Gastroesophageal sphincter (tissue), 4 donors: ENCODE measurements around the gene UPK1B. TPM values are rescaled to one million over a fixed set of nuclear protein-coding genes. Genes with fewer than 3 reads are reported as not detected.

Experiments used
- ATAC-seq: fragments of 150-250 bp; one replicate; pipeline ENCODE4 v1.9.1; 2016; ENCODE audit warnings: mild to moderate bottlenecking, moderate library complexity
- H3K27ac ChIP-seq, 4 donors: fragments of 200-600 bp; sonication (generic) in 3 of 4; 1 replicate in 3 of 4; 2 replicates in 1 of 4; pipeline ENCODE4 v1.5.1; 2016 to 2019
- H3K27me3 ChIP-seq: fragments of 200-600 bp; sonication (generic); one replicate; pipeline ENCODE4 v1.5.1; 2019
- H3K36me3 ChIP-seq, 2 donors: fragments of 200-600 bp; sonication (generic); one replicate each; pipeline ENCODE4 v1.5.1; 2019; ENCODE audit warnings: control low read depth in 1 of 2
- H3K4me1 ChIP-seq, 3 donors: fragments of 200-600 bp; sonication (generic); 1 replicate in 2 of 3; 2 replicates in 1 of 3; pipeline ENCODE4 v1.5.1; 2016 to 2019; ENCODE audit warnings: control low read depth in 2 of 3
- H3K4me3 ChIP-seq, 2 donors: fragments of 200-600 bp; sonication (generic); one replicate each; pipeline ENCODE4 v1.5.1; 2019; ENCODE audit warnings: mild to moderate bottlenecking in 1 of 2, moderate library complexity in 1 of 2
- H3K9me3 ChIP-seq, 3 donors: fragments of 200-600 bp; sonication (generic); one replicate each; pipeline ENCODE4 v1.5.1; 2017 to 2019; ENCODE audit warnings: control low read depth in 2 of 3
- EP300 ChIP-seq: sonication (generic); formaldehyde crosslinking; IDR thresholded peaks from one replicate; pipeline ENCODE4 v1.6.1; 2017; ENCODE audit warnings: antibody characterized with exemption, mild to moderate bottlenecking
- POLR2A ChIP-seq, 2 donors: fragments of 450-650 bp; IDR thresholded peaks; one replicate each; pipeline ENCODE4 v1.6.1; 2017; ENCODE audit warnings: antibody characterized with exemption in 2 of 2, mild to moderate bottlenecking in 2 of 2, moderate library complexity in 1 of 2
- POLR2AphosphoS5 ChIP-seq: sonication (generic); formaldehyde crosslinking; IDR thresholded peaks from one replicate; pipeline ENCODE4 v1.6.1; 2017; ENCODE audit warnings: antibody characterized with exemption
- WGBS, 2 donors: methylation state at CpG; one replicate each; pipeline ENCODE4 v1.1.5; 2018; ENCODE audit warnings: low coverage in 1 of 2; 5-methylcytosine and 5-hydroxymethylcytosine counted together
- total RNA-seq, 4 donors: library from RNA; depleted of rRNA; stranded (reverse); fragments of >200 nt; gene quantifications; one replicate each; pipeline ENCODE4 v1.1.0, GENCODE V29; 2016
- TF ChIP-seq, protein P1 (sequence below), 4 experiments: fragments of 200-600 bp in 2 of 4; fragments of 450-650 bp in 2 of 4; sonication (generic) in 1 of 4; IDR thresholded peaks; one replicate each; pipeline ENCODE4 v1.5.1; 2017 to 2019; ENCODE audit warnings: antibody characterized with exemption in 4 of 4, mild to moderate bottlenecking in 2 of 4, moderate library complexity in 2 of 4

Gene UPK1B
- total RNA-seq, 4 donors from 2014 or later: 0.15 TPM; not detected in 3

DNA sequence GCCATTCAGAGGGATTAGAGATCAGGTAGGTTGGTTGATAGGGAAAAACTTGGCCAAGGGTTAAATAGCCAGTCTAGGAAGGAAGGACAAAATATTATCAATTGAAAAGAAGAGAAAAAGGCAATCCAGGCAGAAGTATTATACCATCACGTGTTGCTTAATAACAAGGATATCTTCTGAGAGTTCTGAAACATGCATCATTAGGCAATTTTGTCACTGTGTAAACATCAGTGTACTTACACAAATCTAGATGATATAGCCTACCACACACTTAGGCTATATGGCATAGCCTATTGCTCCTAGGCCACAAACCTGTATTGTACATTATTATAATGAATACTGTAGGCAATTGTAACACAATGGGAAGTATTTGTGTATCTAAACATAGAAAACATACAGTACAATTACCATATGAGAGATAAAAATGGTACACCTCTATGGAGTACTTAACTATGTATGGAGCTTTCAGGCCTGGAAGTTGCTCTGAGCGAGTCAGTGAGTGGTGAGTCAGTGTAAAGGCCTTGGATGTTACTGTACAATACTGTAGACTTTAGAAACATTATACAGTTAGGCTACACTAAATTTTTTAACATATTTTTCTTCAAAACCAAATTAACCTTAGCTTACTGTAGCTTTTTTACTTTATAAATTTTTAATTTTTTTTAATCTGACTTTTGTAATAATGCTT lies 24.8 kb upstream of the UPK1B start:
- H3K27me3 ChIP-seq: no peaks in the 10 kb centered on the region
- H3K9me3 ChIP-seq: peaks cover 0 to 6% (median 0%) of the 10 kb centered on the region in 3 donors
- WGBS, 2 donors: 80 to 100% methylated on average over 2 of the region's 2 CpGs
- H3K4me1 ChIP-seq: no peaks in the 10 kb centered on the region
- TF ChIP-seq POLR2A (IDR thresholded peaks at IDR 0.05): no peak
- no peak for TF ChIP-seq EP300
- TF ChIP-seq POLR2AphosphoS5: no peak
- TF ChIP-seq, protein P1, sequence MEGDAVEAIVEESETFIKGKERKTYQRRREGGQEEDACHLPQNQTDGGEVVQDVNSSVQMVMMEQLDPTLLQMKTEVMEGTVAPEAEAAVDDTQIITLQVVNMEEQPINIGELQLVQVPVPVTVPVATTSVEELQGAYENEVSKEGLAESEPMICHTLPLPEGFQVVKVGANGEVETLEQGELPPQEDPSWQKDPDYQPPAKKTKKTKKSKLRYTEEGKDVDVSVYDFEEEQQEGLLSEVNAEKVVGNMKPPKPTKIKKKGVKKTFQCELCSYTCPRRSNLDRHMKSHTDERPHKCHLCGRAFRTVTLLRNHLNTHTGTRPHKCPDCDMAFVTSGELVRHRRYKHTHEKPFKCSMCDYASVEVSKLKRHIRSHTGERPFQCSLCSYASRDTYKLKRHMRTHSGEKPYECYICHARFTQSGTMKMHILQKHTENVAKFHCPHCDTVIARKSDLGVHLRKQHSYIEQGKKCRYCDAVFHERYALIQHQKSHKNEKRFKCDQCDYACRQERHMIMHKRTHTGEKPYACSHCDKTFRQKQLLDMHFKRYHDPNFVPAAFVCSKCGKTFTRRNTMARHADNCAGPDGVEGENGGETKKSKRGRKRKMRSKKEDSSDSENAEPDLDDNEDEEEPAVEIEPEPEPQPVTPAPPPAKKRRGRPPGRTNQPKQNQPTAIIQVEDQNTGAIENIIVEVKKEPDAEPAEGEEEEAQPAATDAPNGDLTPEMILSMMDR (IDR thresholded peaks at IDR 0.05): no peak
- no peak for ATAC-seq
- no peak overlapping the region for H3K27ac ChIP-seq
- H3K36me3 ChIP-seq: no peaks in the 10 kb centered on the region
- no peak overlapping the region for H3K4me3 ChIP-seq

DNA sequence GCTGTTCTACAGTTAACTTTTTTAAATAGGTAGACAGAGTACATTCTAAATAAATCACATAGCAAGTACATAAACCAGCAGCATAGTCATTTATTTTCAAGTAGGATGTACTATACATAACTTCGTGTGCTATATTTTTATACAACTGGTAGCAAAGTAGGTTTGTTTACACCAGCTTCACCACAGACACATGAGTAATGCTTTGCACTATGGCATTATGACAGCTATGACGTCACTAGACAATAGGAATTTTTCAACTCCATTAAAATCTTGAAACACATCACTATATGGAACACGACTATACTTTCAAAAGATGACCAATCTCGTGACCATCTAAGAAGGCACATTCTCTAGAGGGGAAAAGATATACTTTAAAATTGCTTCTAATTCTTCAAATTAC lies 23.9 kb upstream of the UPK1B start:
- ATAC-seq: no peak
- H3K36me3 ChIP-seq: no peaks in the 10 kb centered on the region
- H3K27me3 ChIP-seq: no peaks in the 10 kb centered on the region
- TF ChIP-seq POLR2A (IDR thresholded peaks at IDR 0.05) (no peak), EP300 (no peak)
- TF ChIP-seq, protein P1 (IDR thresholded peaks at IDR 0.05): no peak
- no peaks in the 10 kb centered on the region for H3K4me1 ChIP-seq
- WGBS, 2 donors: 43 to 45% methylated on average over 4 of the region's 4 CpGs
- H3K9me3 ChIP-seq: peaks cover 0 to 14% (median 0%) of the 10 kb centered on the region in 3 donors
- no peak overlapping the region for H3K4me3 ChIP-seq
- no peak overlapping the region for H3K27ac ChIP-seq

DNA sequence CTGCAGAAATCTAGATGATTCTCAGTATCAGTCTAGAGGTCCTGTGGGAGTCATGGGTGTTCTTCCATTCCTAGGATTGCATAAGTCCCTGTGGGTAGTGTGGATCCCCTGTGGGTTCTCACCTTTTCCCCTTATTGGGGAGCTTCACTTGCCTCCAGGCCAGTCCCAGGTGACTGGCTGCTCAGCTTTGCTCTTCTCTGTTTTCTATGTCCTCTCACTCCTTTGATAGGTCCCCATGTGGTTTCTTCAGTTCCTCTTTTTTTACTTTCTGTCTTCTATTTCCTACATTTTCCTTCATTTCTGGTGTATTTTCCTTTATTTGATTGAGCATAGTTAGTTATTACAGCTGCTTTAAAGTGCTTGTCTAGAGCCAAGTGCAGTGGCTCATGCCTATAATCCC lies 16.5 kb upstream of the UPK1B start:
- H3K36me3 ChIP-seq: no peaks in the 10 kb centered on the region
- TF ChIP-seq POLR2A (IDR thresholded peaks at IDR 0.05): no peak
- TF ChIP-seq, protein P1 (IDR thresholded peaks at IDR 0.05): no peak

DNA sequence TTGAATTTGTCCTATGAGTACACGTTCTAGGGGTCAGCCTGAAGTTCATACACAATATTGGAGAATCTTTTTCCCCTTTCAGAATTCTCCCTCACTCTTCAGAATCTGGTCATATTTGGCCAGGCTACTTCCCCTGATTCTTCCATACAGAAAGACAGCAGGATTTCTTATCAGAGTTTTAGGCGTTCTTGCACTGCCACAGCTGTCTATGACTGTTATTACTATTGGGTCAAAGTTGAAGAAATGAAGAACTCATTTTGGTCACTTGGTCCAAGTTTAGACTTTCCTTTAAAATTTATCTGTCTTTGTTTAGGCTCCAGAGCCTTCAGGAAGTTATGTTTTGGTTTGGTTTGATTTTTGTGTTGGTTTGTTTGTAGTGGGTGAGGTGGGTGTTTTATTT lies 15.4 kb upstream of the UPK1B start:
- Histone ChIP-seq H3K36me3 (no peaks in the 10 kb centered on the region), H3K4me3 (no peak overlapping the region), H3K27ac (no peak overlapping the region), H3K9me3 (peaks cover 0 to 32% (median 0%) of the 10 kb centered on the region in 3 donors), H3K4me1 (no peaks in the 10 kb centered on the region), H3K27me3 (no peaks in the 10 kb centered on the region)
- 25 to 71% methylated on average over 1 to 2 of the region's 2 CpGs for WGBS, 2 donors
- no peak for ATAC-seq
- no peak for TF ChIP-seq EP300
- no peak for TF ChIP-seq POLR2AphosphoS5
- TF ChIP-seq POLR2A (IDR thresholded peaks at IDR 0.05): no peak
- TF ChIP-seq, protein P1 (IDR thresholded peaks at IDR 0.05): no peak

More for the DNA sequence above, 16.5 kb upstream of the UPK1B start:
- H3K27ac ChIP-seq: no peak overlapping the region
- H3K4me3 ChIP-seq: no peak overlapping the region
- H3K27me3 ChIP-seq: no peaks in the 10 kb centered on the region
- H3K9me3 ChIP-seq: peaks cover 0 to 32% (median 0%) of the 10 kb centered on the region in 3 donors
- H3K4me1 ChIP-seq: no peaks in the 10 kb centered on the region
- no peak for ATAC-seq

DNA sequence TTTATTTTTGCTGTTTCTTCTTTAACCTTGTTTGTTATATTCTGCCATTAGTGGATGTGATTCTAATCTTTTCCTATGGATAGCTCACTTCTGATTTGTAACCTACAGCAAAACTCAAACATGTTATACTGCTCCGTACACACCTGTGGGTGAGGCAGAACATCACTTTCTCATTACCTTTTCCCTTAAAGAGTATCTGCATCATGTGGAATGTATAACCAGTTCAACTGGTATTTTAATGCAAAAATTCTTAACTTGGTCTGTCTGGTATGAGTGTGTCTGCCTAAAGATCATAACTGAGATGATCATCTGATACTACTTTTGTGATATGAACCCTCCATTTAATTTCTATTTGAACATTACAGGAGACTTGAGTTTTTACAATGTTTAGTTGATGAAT lies 13.0 kb upstream of the UPK1B start:
- Histone ChIP-seq H3K9me3 (peaks cover 0 to 18% (median 0%) of the 10 kb centered on the region in 3 donors), H3K4me1 (no peaks in the 10 kb centered on the region), H3K36me3 (no peaks in the 10 kb centered on the region), H3K27ac (no peak overlapping the region), H3K4me3 (no peak overlapping the region), H3K27me3 (no peaks in the 10 kb centered on the region)
- TF ChIP-seq POLR2AphosphoS5: no peak
- TF ChIP-seq POLR2A (IDR thresholded peaks at IDR 0.05): no peak
- TF ChIP-seq, protein P1 (IDR thresholded peaks at IDR 0.05): no peak
- TF ChIP-seq EP300: no peak
- no peak for ATAC-seq
- WGBS, 2 donors: 94 to 100% methylated on average over 1 of the region's 1 CpG
